K562 (cell line): ENCODE results near the gene MTHFR. TPM values are rescaled to one million over a fixed set of nuclear protein-coding genes. Genes with fewer than 3 reads are reported as not detected.

Experiments
- ATAC-seq: fragments of 200-7000 bp; cut with Tn5 transposase; 3 replicates; pipeline ENCODE4 v1.9.1; 2020; ENCODE audit warnings: moderate library complexity
- BruUV-seq: library from RNA; stranded (reverse); fragments of 400-500 nt; replicated peaks from 2 replicates; lab custom pipeline; 2021; lab: Mats Ljungman, UMichigan
- CTCF ChIA-PET: fragments of 300-600 bp; formaldehyde crosslinking; extraction: SDS; loops from one replicate; lab custom pipeline; 2021; ENCODE audit warnings: low intra/inter-chr PET ratio; lab: Yijun Ruan, JAX
- POLR2A ChIA-PET: fragments of 300-600, 350-650 bp; sonication (Branson Sonifier 250); formaldehyde crosslinking; extraction: SDS; loops from one replicate; lab custom pipeline; 2021; ENCODE audit warnings: antibody characterized with exemption, inconsistent platforms; lab: Yijun Ruan, JAX
- DNase-seq, 4 experiments: peaks; one replicate each; pipeline versions ENCODE4 v3.0.0 to v3.0.0-alpha.2; 2011 to 2018; ENCODE audit warnings: low spot score in 3 of 4, mixed read lengths in 3 of 4; ENCODE audit errors: extremely low read depth in 1 of 4
- FAIRE-seq: peaks from 2 replicates; lab custom pipeline; 2011; peaks lifted over from hg19 to GRCh38; lab: Jason Lieb, UNC
- H2AFZ ChIP-seq: 2 replicates; pipeline ENCODE4 v1.6.0; 2011; ENCODE audit warnings: low read depth, low read length, control low read depth, inconsistent platforms
- H3K27ac ChIP-seq: fragments of 200-600 bp; 3 replicates; pipeline ENCODE4 v1.8.0; 2011; ENCODE audit warnings: low read depth, mild to moderate bottlenecking, control low read depth, inconsistent platforms, low read length, moderate library complexity, mixed read lengths; ENCODE audit errors: extremely low read depth
- H3K27me3 ChIP-seq, 2 experiments: fragments of 300-600 bp in 1 of 2; 2 replicates in 1 of 2; 3 replicates in 1 of 2; pipeline versions ENCODE4 v1.6.0 to v1.8.0; 2011; ENCODE audit warnings: inconsistent platforms in 2 of 2, low read length in 2 of 2, mild to moderate bottlenecking in 1 of 2, mixed read lengths in 1 of 2, moderate library complexity in 1 of 2; ENCODE audit not compliant: control insufficient read depth in 2 of 2, insufficient read depth in 2 of 2
- H3K36me3 ChIP-seq: fragments of 300-600 bp; 3 replicates; pipeline ENCODE4 v1.8.0; 2011; ENCODE audit warnings: mild to moderate bottlenecking, low read length, inconsistent platforms; ENCODE audit not compliant: control insufficient read depth, insufficient read depth
- H3K4me1 ChIP-seq, 2 experiments: fragments of 200-600 bp in 1 of 2; replicated peaks in 1 of 2; 2 replicates in 1 of 2; 3 replicates in 1 of 2; pipeline versions ENCODE4 v1.5.1 to v1.8.0; 2011; ENCODE audit warnings: inconsistent platforms in 2 of 2, low read length in 2 of 2, mild to moderate bottlenecking in 1 of 2, mixed read lengths in 1 of 2, moderate library complexity in 1 of 2; ENCODE audit not compliant: control insufficient read depth in 2 of 2, insufficient read depth in 2 of 2
- H3K4me2 ChIP-seq: 2 replicates; pipeline ENCODE4 v1.6.1; 2011; ENCODE audit warnings: low read length, control low read depth, inconsistent platforms, mixed read lengths; ENCODE audit not compliant: insufficient read depth
- H3K4me3 ChIP-seq: fragments of 200-600 bp; sonication (generic), shearing (Covaris generic); 2 replicates; pipeline ENCODE4 v1.5.1; 2016; ENCODE audit warnings: control low read depth, inconsistent platforms
- H3K79me2 ChIP-seq: fragments of 200-600 bp; 3 replicates; pipeline ENCODE4 v1.8.0; 2011; ENCODE audit warnings: low read length, inconsistent platforms; ENCODE audit not compliant: control insufficient read depth, insufficient read depth
- H3K9ac ChIP-seq, 2 experiments: 2 replicates each; pipeline versions ENCODE4 v1.6.0 to v1.6.1; 2011; ENCODE audit warnings: low read depth in 2 of 2, low read length in 2 of 2, control low read depth in 1 of 2, inconsistent platforms in 1 of 2, mild to moderate bottlenecking in 1 of 2, mixed read lengths in 1 of 2; ENCODE audit not compliant: insufficient read depth in 1 of 2
- H3K9me1 ChIP-seq: one replicate; pipeline ENCODE4 v1.6.0; 2011; ENCODE audit warnings: inconsistent platforms, mild to moderate bottlenecking, low read length, moderate library complexity; ENCODE audit not compliant: control insufficient read depth, insufficient read depth
- H3K9me3 ChIP-seq: replicated peaks from 2 replicates; pipeline ENCODE4 v1.5.1; 2011; ENCODE audit warnings: low read depth, low read length, inconsistent platforms; ENCODE audit not compliant: control insufficient read depth, insufficient read depth
- H4K20me1 ChIP-seq: replicated peaks from 2 replicates; pipeline ENCODE4 v1.6.1; 2011; ENCODE audit warnings: low read length, inconsistent platforms, mixed read lengths; ENCODE audit not compliant: control insufficient read depth, insufficient read depth
- BDP1 ChIP-seq: IDR thresholded peaks from 3 replicates; pipeline ENCODE4 v1.6.1; 2011; ENCODE audit not compliant: insufficient read length, insufficient read depth
- BRF2 ChIP-seq: IDR thresholded peaks from 3 replicates; pipeline ENCODE4 v1.6.1; 2011; ENCODE audit warnings: borderline replicate concordance, mild to moderate bottlenecking; ENCODE audit not compliant: insufficient read length, insufficient read depth
- CBFA2T2 ChIP-seq: fragments of 450-650 bp; conservative IDR thresholded peaks from 2 replicates; pipeline ENCODE4 v1.6.1; 2017; ENCODE audit warnings: mild to moderate bottlenecking
- CHD1 ChIP-seq: fragments of 200-600 bp; sonication (generic); IDR thresholded peaks from one replicate; pipeline ENCODE4 v1.6.1; 2012; ENCODE audit warnings: mild to moderate bottlenecking, moderate library complexity, low read length, inconsistent platforms
- CHD4 ChIP-seq: fragments of 200-600 bp; sonication (generic); IDR thresholded peaks from 3 replicates; pipeline ENCODE4 v1.6.1; 2012; ENCODE audit warnings: low read depth, mild to moderate bottlenecking, mixed read lengths, low read length, inconsistent platforms; ENCODE audit not compliant: insufficient read depth, insufficient replicate concordance, poor library complexity, severe bottlenecking
- ELK3 ChIP-seq: fragments of 450-650 bp; formaldehyde crosslinking; IDR thresholded peaks from 2 replicates; pipeline ENCODE4 v1.4.0; 2020; ENCODE audit warnings: mild to moderate bottlenecking
- GATAD2B ChIP-seq: fragments of 450-650 bp; IDR thresholded peaks from 2 replicates; pipeline ENCODE4 v1.6.1; 2017; ENCODE audit warnings: mild to moderate bottlenecking, borderline replicate concordance
- PHF20 ChIP-seq: fragments of 450-650 bp; IDR thresholded peaks from 2 replicates; pipeline ENCODE4 v1.6.1; 2018; ENCODE audit not compliant: partially characterized antibody
- PTBP1 ChIP-seq: fragments of 200-400 bp; formaldehyde crosslinking; IDR thresholded peaks from 2 replicates; pipeline ENCODE4 v1.6.1; 2017; ENCODE audit warnings: low read depth, low read length
- RFX5 ChIP-seq: IDR thresholded peaks from 2 replicates; pipeline ENCODE4 v1.6.1; 2011; ENCODE audit warnings: low read depth, mild to moderate bottlenecking, improper control_type of control experiment, low read length
- TEAD1 ChIP-seq, 2 experiments: fragments of 450-650 bp in 1 of 2; sonication (generic) in 1 of 2; formaldehyde crosslinking; IDR thresholded peaks; 2 replicates each; pipeline versions ENCODE4 v1.4.0 to v1.8.0; 2020 to 2022; ENCODE audit warnings: mild to moderate bottlenecking in 2 of 2, missing genetic modification reagents in 1 of 2
- ZNF347 ChIP-seq: fragments of 450-650 bp; formaldehyde crosslinking; IDR thresholded peaks from 2 replicates; pipeline ENCODE4 v1.4.0; 2020; ENCODE audit warnings: low read depth, mild to moderate bottlenecking, moderate library complexity
- ZNF449 ChIP-seq: fragments of 250-450 bp; sonication (Bioruptor Pico); IDR thresholded peaks from 2 replicates; pipeline ENCODE4 v1.8.0; 2022; ENCODE audit warnings: moderate library complexity, mild to moderate bottlenecking, inconsistent platforms
- ZNF655 ChIP-seq: fragments of 250-450 bp; sonication (Bioruptor Pico); IDR thresholded peaks from 2 replicates; pipeline ENCODE4 v1.5.0; 2021
- ZNF668 ChIP-seq: fragments of 250-450 bp; sonication (Bioruptor Pico); IDR thresholded peaks from 2 replicates; pipeline ENCODE4 v1.8.0; 2022; ENCODE audit warnings: mild to moderate bottlenecking, inconsistent platforms
- WGBS: fragments of 100-300 bp; shearing (Covaris generic); methylation state at CpG from one replicate; pipeline ENCODE4 v1.1.6; 2016; ENCODE audit warnings: low coverage, mixed read lengths; ENCODE audit not compliant: insufficient coverage; ENCODE audit errors: missing lambda C conversion rate; 5-methylcytosine and 5-hydroxymethylcytosine counted together
- in situ Hi-C: fragments of 300-500 bp; cut with MboI; formaldehyde crosslinking; loops from 4 replicates; pipeline ENCODE4 v1.15.0; 2018; ENCODE audit warnings: inconsistent platforms, mixed read lengths
- intact Hi-C: fragments of 100-400 bp; cut with micrococcal nuclease; formaldehyde crosslinking; loops from 2 replicates; pipeline ENCODE4 v1.14.2; 2022
- polyA plus RNA-seq, 8 experiments: library from polyadenylated mRNA; depleted of rRNA in 4 of 8; stranded (reverse) in 5 of 8; unstranded in 3 of 8; fragments of >200 nt; fragmentation: Nextera tagmentation in 2 of 8; fragmentation: Illumina TruSeq in 1 of 8; extraction: Ambion mirVana in 2 of 8; extraction: Trizol in 1 of 8; gene quantifications; 2 replicates each; pipeline versions ENCODE4 v1.2.1 to v1.2.3, GENCODE V29; 2011 to 2014; ENCODE audit warnings: inconsistent platforms in 1 of 8, missing spikeins in 1 of 8
- total RNA-seq, 7 experiments: library from RNA; depleted of rRNA in 6 of 7; stranded (reverse); fragments of >200 nt in 6 of 7; fragmentation: Illumina TruSeq in 2 of 7; extraction: Trizol in 2 of 7; gene quantifications; 2 replicates each; pipeline versions ENCODE4 v1.2.1 to v1.2.3, GENCODE V29; 2011 to 2021; ENCODE audit warnings: low replicate concordance in 1 of 7

The MTHFR gene
- total and polyA plus RNA-seq, 9 of the 15 experiments (the other 6 are each of a cell fraction or from before 2014, with no cell fraction given), result 5.0 to 104 (median 62.6) TPM

GRCh38 chr1:11800756-11801433, 4.9 kb downstream of the MTHFR start:
- Histone ChIP-seq H3K79me2 (peaks cover 79% of the 10 kb centered on the region), H3K9me3 (no peaks in the 10 kb centered on the region), H3K27me3 (no peaks in the 10 kb centered on the region), H3K9me1 (no peaks in the 10 kb centered on the region), H3K4me1 (peaks cover 64 to 72% of the 10 kb centered on the region in 2 experiments), H3K27ac (peak overlapping the region; percentile 100), H3K4me3 (peak overlapping the region; percentile 81), H3K4me2 (peak overlapping the region; percentile 92), H3K36me3 (peaks cover 49% of the 10 kb centered on the region), H3K9ac (peak overlapping the region; percentile 71 to 89), H4K20me1 (0 out of 2 replicates have a peak, but pooled peaks cover 5% of the 10 kb centered on the region), H2AFZ (no peak overlapping the region)
- 27% methylated on average over 21 of the region's 21 CpGs for WGBS
- ChIA-PET CTCF (no interaction called here), POLR2A (interaction anchor here (4.5 to 4.9 kb wide), 2 partner anchors 10 to 108 kb away, joined by 75 to 80 read pairs; no protein-coding TSS in a partner anchor)
- no TSS peak for BruUV-seq
- ATAC-seq (no peak), FAIRE-seq (no peak), DNase-seq (peak in 3 of 4 experiments; percentile 46 to 68 (median 56))
- in situ Hi-C loops (no loop called here), intact Hi-C loops (loop anchor here (5.0 kb wide), 1 partner anchor 181 kb away; the partner anchor contains the start of gene MFN2)
- no peak for TF ChIP-seq RFX5
- TF ChIP-seq CBFA2T2, result no peak
- no peak for TF ChIP-seq CHD4
- TF ChIP-seq ZNF347, result peak; percentile 55; the same call in 1 of the 2 replicates
- TF ChIP-seq CHD1, result peak; percentile 78
- no peak for TF ChIP-seq ZNF668 (CRISPR knock-in tag)
- TF ChIP-seq PHF20, result no peak
- no peak for TF ChIP-seq PTBP1
- TF ChIP-seq BDP1, result no peak
- TF ChIP-seq GATAD2B, result no peak
- TF ChIP-seq BRF2, result no peak
- no peak for TF ChIP-seq ELK3 (CRISPR knock-in tag)
- no peak for TF ChIP-seq ZNF449 (CRISPR knock-in tag)
- TF ChIP-seq ZNF655 (CRISPR knock-in tag), result no peak
- peak in 1 of 2 experiments; percentile 85; a peak in 3 of 4 replicates for TF ChIP-seq TEAD1 (CRISPR knock-in tag; IDR thresholded peaks at IDR 0.05)
